Esophagus squamous epithelium (tissue), 5 donors: ENCODE data around the gene SMAD3. TPM values are rescaled to one million over a fixed set of nuclear protein-coding genes. Genes with fewer than 3 reads are reported as not detected.

ENCODE experiments used
- DNase-seq: peaks from one replicate; lab custom pipeline; 2025; lab: John Stamatoyannopoulos, UW
- H3K27ac ChIP-seq, 4 donors: fragments of 200-600 bp; sonication (generic); one replicate each; pipeline ENCODE4 v1.5.1; 2016 to 2019; ENCODE audit warnings: mild to moderate bottlenecking in 1 of 4
- H3K27me3 ChIP-seq, 4 donors: fragments of 200-600 bp; sonication (generic); 1 replicate in 3 of 4; 2 replicates in 1 of 4; pipeline versions ENCODE4 v1.5.1 to v1.6.0; 2017 to 2021; ENCODE audit warnings: antibody characterized with exemption in 1 of 4
- H3K36me3 ChIP-seq, 3 donors: fragments of 200-600 bp; sonication (generic); one replicate each; pipeline ENCODE4 v1.5.1; 2016 to 2019
- H3K4me1 ChIP-seq, 3 donors: fragments of 200-600 bp; sonication (generic); one replicate each; pipeline ENCODE4 v1.5.1; 2017 to 2019
- H3K4me3 ChIP-seq, 4 donors: fragments of 200-600 bp; sonication (generic); 1 replicate in 3 of 4; 2 replicates in 1 of 4; pipeline ENCODE4 v1.5.1; 2016 to 2019; ENCODE audit warnings: mild to moderate bottlenecking in 2 of 4, moderate library complexity in 1 of 4
- H3K9me3 ChIP-seq, 3 donors: fragments of 200-600 bp; sonication (generic); one replicate each; pipeline ENCODE4 v1.5.1; 2016 to 2019
- CTCF ChIP-seq, 6 experiments: fragments of 450-650 bp in 4 of 6; fragments of 200-600 bp in 2 of 6; sonication (generic) in 2 of 6; IDR thresholded peaks; one replicate each; pipeline ENCODE4 v1.5.1; 2016 to 2019; ENCODE audit warnings: antibody characterized with exemption in 6 of 6, mild to moderate bottlenecking in 4 of 6, moderate library complexity in 4 of 6
- POLR2A ChIP-seq, 4 donors: fragments of 450-650 bp; IDR thresholded peaks; one replicate each; pipeline ENCODE4 v1.6.1; 2017; ENCODE audit warnings: antibody characterized with exemption in 4 of 4, mild to moderate bottlenecking in 4 of 4, moderate library complexity in 3 of 4
- WGBS, 2 donors: methylation state at CpG; one replicate each; pipeline ENCODE4 v1.1.5; 2018; 5-methylcytosine and 5-hydroxymethylcytosine counted together
- intact Hi-C: fragments of 100-400 bp; cut with DNase I; formaldehyde crosslinking; loops from one replicate; pipeline ENCODE4 v1.15.0; 2022
- total RNA-seq, 4 donors: library from RNA; depleted of rRNA; stranded (reverse); fragments of >200 nt; gene quantifications; one replicate each; pipeline ENCODE4 v1.1.0, GENCODE V29; 2016
- donor health status: DM: yes; HTN: yes; CAD: no.

SMAD3 gene
- total RNA-seq, 4 donors from 2014 or later = 70.8 to 134 (median 105) TPM

- no peak overlapping the region for H3K4me3 ChIP-seq
- no peaks in the 10 kb centered on the region for H3K36me3 ChIP-seq
- no peaks in the 10 kb centered on the region for H3K27me3 ChIP-seq
- H3K9me3 ChIP-seq = no peaks in the 10 kb centered on the region
- 41 to 42% methylated on average over 12 of the region's 12 CpGs for WGBS, 2 donors
- intact Hi-C loops = no loop called here
- peaks cover 69 to 87% (median 75%) of the 10 kb centered on the region in 3 donors for H3K4me1 ChIP-seq
- DNase-seq = no peak
- TF ChIP-seq POLR2A (IDR thresholded peaks at IDR 0.05) = peak in 1 of 4 donors; percentile 12
- no peak for TF ChIP-seq CTCF (IDR thresholded peaks at IDR 0.05)
- H3K27ac ChIP-seq = peak overlapping the region; percentile 90 to 96 (median 94)
Measured at GRCh38 chr15:67107014-67107812, 41.8 kb downstream of the SMAD3 start.

GRCh38 chr15:67108122-67108961 is 42.9 kb downstream of the SMAD3 start:
- TF ChIP-seq CTCF (IDR thresholded peaks at IDR 0.05) (no peak), POLR2A (IDR thresholded peaks at IDR 0.05) (no peak)
- Histone ChIP-seq H3K4me3 (no peak overlapping the region), H3K36me3 (no peaks in the 10 kb centered on the region), H3K27ac (peak overlapping the region; percentile 90 to 96 (median 92)), H3K9me3 (no peaks in the 10 kb centered on the region), H3K4me1 (peaks cover 59 to 79% (median 69%) of the 10 kb centered on the region in 3 donors), H3K27me3 (no peaks in the 10 kb centered on the region)
- 38 to 44% methylated on average over 5 to 9 of the region's 9 CpGs for WGBS, 2 donors
- intact Hi-C loops = no loop called here
- DNase-seq = no peak

GRCh38 chr15:67109141-67110034 is 44.0 kb downstream of the SMAD3 start:
- H3K27ac ChIP-seq = peak overlapping the region; percentile 90 to 96 (median 92)
- DNase-seq = no peak
- H3K27me3 ChIP-seq = no peaks in the 10 kb centered on the region
- H3K4me3 ChIP-seq = no peak overlapping the region
- H3K9me3 ChIP-seq = no peaks in the 10 kb centered on the region
- 58 to 79% methylated on average over 13 to 15 of the region's 18 CpGs for WGBS, 2 donors
- H3K4me1 ChIP-seq = peaks cover 54 to 79% (median 65%) of the 10 kb centered on the region in 3 donors
- intact Hi-C loops = no loop called here
- H3K36me3 ChIP-seq = no peaks in the 10 kb centered on the region
- TF ChIP-seq CTCF (IDR thresholded peaks at IDR 0.05) (no peak), POLR2A (IDR thresholded peaks at IDR 0.05) (no peak)

- Histone ChIP-seq H3K4me3 (no peak overlapping the region), H3K36me3 (no peaks in the 10 kb centered on the region), H3K27me3 (no peaks in the 10 kb centered on the region), H3K27ac (peak overlapping the region; percentile 90 to 96 (median 92)), H3K4me1 (peaks cover 44 to 79% (median 64%) of the 10 kb centered on the region in 3 donors), H3K9me3 (no peaks in the 10 kb centered on the region)
- TF ChIP-seq CTCF (IDR thresholded peaks at IDR 0.05) (no peak), POLR2A (IDR thresholded peaks at IDR 0.05) (no peak)
- intact Hi-C loops = no loop called here
- WGBS, 2 donors = 81 to 83% methylated on average over 5 of the region's 5 CpGs
- DNase-seq = no peak
Measured at GRCh38 chr15:67110361-67110781, 45.0 kb downstream of the SMAD3 start.
